Measurements from ENCODE around the gene GNAQ.
A peak's percentile ranks its signal among the peaks of the same experiment; 100 is the strongest.
"Not testable (repeated sequence)": the region's sequence is repeated elsewhere in the genome, so short reads cannot be mapped to it uniquely, and the experiment has no call there.

Gene GNAQ

DNA sequence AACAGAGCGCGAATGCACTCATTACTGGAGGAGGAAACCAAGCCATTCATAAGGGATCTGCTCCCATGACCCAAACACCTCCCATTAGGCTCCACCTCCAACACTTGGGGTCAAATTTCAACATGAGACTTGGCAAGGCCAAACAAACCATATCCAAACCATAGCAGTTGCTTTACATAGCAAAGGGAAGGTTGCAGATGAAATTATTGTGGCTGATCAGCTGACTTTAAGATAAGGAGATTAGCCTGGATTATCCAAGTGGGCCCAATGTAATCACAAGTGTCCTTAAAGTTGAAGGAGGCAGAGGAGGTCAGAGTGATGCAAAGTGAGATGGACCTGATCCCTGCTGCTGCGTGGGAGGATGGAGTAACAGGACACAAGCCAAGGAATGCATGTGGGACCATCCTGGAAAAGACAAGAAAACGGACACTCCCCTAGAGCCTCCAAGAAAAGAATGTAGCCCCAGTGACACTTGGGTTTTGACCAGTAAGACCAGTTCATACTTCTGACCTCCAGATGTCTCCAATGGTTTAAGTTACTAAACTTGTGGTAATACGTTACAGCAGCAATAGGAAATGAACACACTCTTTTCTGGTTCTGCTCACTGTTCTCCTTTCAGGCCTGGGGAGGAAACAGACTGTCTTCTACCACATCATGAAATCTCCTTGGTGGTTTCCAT is 167.3 kb downstream of the GNAQ start:
- Histone ChIP-seq H3K18ac (ENCODE audit: low read depth in 1 of 2, low read length in 2 of 2) (no peak overlapping the region), H3K4me1 (ENCODE audit: control insufficient read depth, insufficient read depth, low read depth, low read length) (peaks cover 2% of the 10 kb centered on the region), H2AFZ (ENCODE audit: low read depth, low read length) (no peak overlapping the region), H3K27me3 (ENCODE audit: control insufficient read depth in 1 of 2, insufficient read depth in 1 of 2, low read length in 2 of 2) (no peaks in the 10 kb centered on the region), H3K9me3 (ENCODE audit: control insufficient read depth, low read length) (no peaks in the 10 kb centered on the region), H3K79me1 (replicated peaks; ENCODE audit: low read length, poor library complexity, severe bottlenecking) (peaks cover 23% of the 10 kb centered on the region), H2BK12ac (ENCODE audit: low read length in 2 of 2) (no peak overlapping the region), H4K91ac (ENCODE audit: low read length) (no peak overlapping the region), H3K23ac (ENCODE audit: low read length in 2 of 2) (no peak overlapping the region), H3K4me2 (ENCODE audit: low read length, poor library complexity, severe bottlenecking) (no peak overlapping the region), H3K4ac (ENCODE audit: low read depth in 1 of 2, low read length in 2 of 2) (no peak overlapping the region), H3K36me3 (ENCODE audit: control insufficient read depth in 1 of 2, insufficient read depth in 2 of 2, low read depth in 1 of 2, low read length in 2 of 2) (peaks cover 0 to 7% of the 10 kb centered on the region in 2 experiments), H2BK120ac (ENCODE audit: low read depth, low read length) (no peak overlapping the region), H3K27ac (ENCODE audit: low read length, poor library complexity, severe bottlenecking) (no peak overlapping the region), H3K4me3 (ENCODE audit: insufficient read depth in 1 of 2, low read depth in 1 of 2, low read length in 2 of 2) (no peak overlapping the region), H4K8ac (ENCODE audit: low read length) (no peak overlapping the region), H3K9ac (ENCODE audit: low read length) (no peak overlapping the region), H2BK15ac (ENCODE audit: low read depth, poor library complexity, severe bottlenecking) (no peak overlapping the region), H2AK5ac (ENCODE audit: low read length, severe bottlenecking) (no peak overlapping the region), H2BK5ac (ENCODE audit: low read depth, low read length, poor library complexity, severe bottlenecking) (no peak overlapping the region), H3K14ac (ENCODE audit: low read length in 2 of 2) (no peak overlapping the region)
- WGBS: 91% methylated on average over 5 of the region's 5 CpGs
- DNase-seq: peak; percentile 50

DNA sequence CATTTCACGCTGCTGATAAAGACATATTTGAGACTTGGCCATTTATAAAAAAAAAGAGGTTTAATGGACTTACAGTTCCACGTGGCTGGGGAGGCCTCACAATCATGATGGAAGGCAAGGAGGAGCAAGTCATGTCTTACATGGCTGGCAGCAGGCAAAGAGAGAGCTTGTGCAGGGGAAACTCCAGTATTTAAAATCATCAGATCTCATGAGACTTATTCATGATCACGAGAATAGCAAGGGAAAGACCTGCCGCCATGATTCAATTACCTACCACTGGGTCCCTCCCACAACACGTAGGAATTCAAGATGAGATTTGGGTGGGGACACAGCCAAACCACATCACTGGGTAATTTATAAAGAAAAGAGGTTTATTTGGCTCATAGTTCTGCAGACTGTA is 168.0 kb downstream of the GNAQ start:
- not testable (repeated sequence) for H3K4me2 ChIP-seq (ENCODE audit: low read length, poor library complexity, severe bottlenecking); H2BK15ac ChIP-seq (ENCODE audit: low read depth, poor library complexity, severe bottlenecking); H3K4me1 ChIP-seq (ENCODE audit: control insufficient read depth, insufficient read depth, low read depth, low read length); H3K4me3 ChIP-seq (ENCODE audit: insufficient read depth in 1 of 2, low read depth in 1 of 2, low read length in 2 of 2); H3K27me3 ChIP-seq (ENCODE audit: control insufficient read depth in 1 of 2, insufficient read depth in 1 of 2, low read length in 2 of 2); H2BK5ac ChIP-seq (ENCODE audit: low read depth, low read length, poor library complexity, severe bottlenecking); H2AFZ ChIP-seq (ENCODE audit: low read depth, low read length); H4K8ac ChIP-seq (ENCODE audit: low read length); H3K36me3 ChIP-seq (ENCODE audit: control insufficient read depth in 1 of 2, insufficient read depth in 2 of 2, low read depth in 1 of 2, low read length in 2 of 2); H3K18ac ChIP-seq (ENCODE audit: low read depth in 1 of 2, low read length in 2 of 2); H3K9ac ChIP-seq (ENCODE audit: low read length); H3K27ac ChIP-seq (ENCODE audit: low read length, poor library complexity, severe bottlenecking); H3K14ac ChIP-seq (ENCODE audit: low read length in 2 of 2); H3K4ac ChIP-seq (ENCODE audit: low read depth in 1 of 2, low read length in 2 of 2); H2AK5ac ChIP-seq (ENCODE audit: low read length, severe bottlenecking); H2BK12ac ChIP-seq (ENCODE audit: low read length in 2 of 2); H3K9me3 ChIP-seq (ENCODE audit: control insufficient read depth, low read length); DNase-seq; H4K91ac ChIP-seq (ENCODE audit: low read length); H3K23ac ChIP-seq (ENCODE audit: low read length in 2 of 2); H2BK120ac ChIP-seq (ENCODE audit: low read depth, low read length)
- 98% methylated on average over 4 of the region's 5 CpGs for WGBS
- peaks cover 24% of the 10 kb centered on the region for H3K79me1 ChIP-seq (replicated peaks; ENCODE audit: low read length, poor library complexity, severe bottlenecking)

GRCh38 chr9:77860953-77861352 is 170.7 kb downstream of the GNAQ start:
- H3K4me3 ChIP-seq (ENCODE audit: insufficient read depth in 1 of 2, low read depth in 1 of 2, low read length in 2 of 2); H2BK12ac ChIP-seq (ENCODE audit: low read length in 2 of 2); H3K14ac ChIP-seq (ENCODE audit: low read length in 2 of 2); H3K4ac ChIP-seq (ENCODE audit: low read depth in 1 of 2, low read length in 2 of 2); H3K18ac ChIP-seq (ENCODE audit: low read depth in 1 of 2, low read length in 2 of 2); H3K4me1 ChIP-seq (ENCODE audit: control insufficient read depth, insufficient read depth, low read depth, low read length); H3K27ac ChIP-seq (ENCODE audit: low read length, poor library complexity, severe bottlenecking); H2BK15ac ChIP-seq (ENCODE audit: low read depth, poor library complexity, severe bottlenecking); H3K9me3 ChIP-seq (ENCODE audit: control insufficient read depth, low read length); H2AK5ac ChIP-seq (ENCODE audit: low read length, severe bottlenecking); H3K4me2 ChIP-seq (ENCODE audit: low read length, poor library complexity, severe bottlenecking); H3K9ac ChIP-seq (ENCODE audit: low read length); H4K91ac ChIP-seq (ENCODE audit: low read length); DNase-seq; H2AFZ ChIP-seq (ENCODE audit: low read depth, low read length); H4K8ac ChIP-seq (ENCODE audit: low read length); H3K23ac ChIP-seq (ENCODE audit: low read length in 2 of 2); H2BK5ac ChIP-seq (ENCODE audit: low read depth, low read length, poor library complexity, severe bottlenecking); H3K27me3 ChIP-seq (ENCODE audit: control insufficient read depth in 1 of 2, insufficient read depth in 1 of 2, low read length in 2 of 2); H2BK120ac ChIP-seq (ENCODE audit: low read depth, low read length); H3K36me3 ChIP-seq (ENCODE audit: control insufficient read depth in 1 of 2, insufficient read depth in 2 of 2, low read depth in 1 of 2, low read length in 2 of 2): not testable (repeated sequence)
- peaks cover 32% of the 10 kb centered on the region for H3K79me1 ChIP-seq (replicated peaks; ENCODE audit: low read length, poor library complexity, severe bottlenecking)
- WGBS: 91% methylated on average over 3 of the region's 3 CpGs

DNA sequence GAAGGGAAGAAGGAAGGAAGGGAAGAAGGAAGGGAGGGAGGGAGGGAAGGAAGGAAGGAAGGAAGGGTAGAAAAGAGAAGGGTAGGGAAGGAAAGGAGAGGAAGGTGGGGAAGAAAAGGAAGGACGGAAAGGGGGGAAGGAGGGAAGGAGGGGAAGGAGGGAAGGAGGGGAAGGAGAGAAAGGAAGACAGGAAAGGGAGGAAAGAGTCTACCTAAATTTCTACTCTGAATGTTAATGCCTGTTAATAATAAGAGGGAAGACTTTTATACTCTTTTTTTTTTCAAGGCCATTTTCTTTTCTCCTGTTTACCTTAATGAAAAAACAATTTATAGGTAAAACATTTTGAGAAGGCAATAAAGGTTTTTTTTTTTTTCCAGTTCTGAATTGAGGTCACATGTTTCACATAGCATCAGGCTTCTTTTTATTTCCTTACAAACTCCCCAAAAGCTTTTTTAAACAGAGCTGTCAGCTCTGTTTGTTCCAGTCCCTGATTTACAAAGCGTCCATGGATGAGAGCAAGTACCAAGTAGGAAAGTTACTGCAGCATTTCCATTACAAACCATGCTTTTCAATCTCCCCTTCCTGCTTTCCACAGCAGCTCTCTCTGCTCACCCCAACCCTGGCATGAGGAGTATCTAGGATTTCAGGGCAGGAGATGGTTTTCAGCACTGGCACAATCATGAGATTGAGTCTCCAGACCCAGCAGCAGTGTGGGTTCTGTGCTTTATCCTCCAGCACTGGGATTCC is 173.9 kb downstream of the GNAQ start:
- Histone ChIP-seq H3K9ac (ENCODE audit: low read length) (no peak overlapping the region), H2BK12ac (ENCODE audit: low read length in 2 of 2) (peak overlapping the region in 1 of 2 experiments; percentile 45), H3K79me1 (replicated peaks; ENCODE audit: low read length, poor library complexity, severe bottlenecking) (peaks cover 29% of the 10 kb centered on the region), H4K8ac (ENCODE audit: low read length) (no peak overlapping the region), H2AK5ac (ENCODE audit: low read length, severe bottlenecking) (no peak overlapping the region), H2BK15ac (ENCODE audit: low read depth, poor library complexity, severe bottlenecking) (no peak overlapping the region), H3K4me3 (ENCODE audit: insufficient read depth in 1 of 2, low read depth in 1 of 2, low read length in 2 of 2) (no peak overlapping the region), H3K23ac (ENCODE audit: low read length in 2 of 2) (no peak overlapping the region), H4K91ac (ENCODE audit: low read length) (no peak overlapping the region), H3K27me3 (ENCODE audit: control insufficient read depth in 1 of 2, insufficient read depth in 1 of 2, low read length in 2 of 2) (no peaks in the 10 kb centered on the region), H3K4ac (ENCODE audit: low read depth in 1 of 2, low read length in 2 of 2) (peak overlapping the region in 1 of 2 experiments; percentile 2), H3K27ac (ENCODE audit: low read length, poor library complexity, severe bottlenecking) (no peak overlapping the region), H3K4me1 (ENCODE audit: control insufficient read depth, insufficient read depth, low read depth, low read length) (peaks cover 2% of the 10 kb centered on the region), H2BK5ac (ENCODE audit: low read depth, low read length, poor library complexity, severe bottlenecking) (no peak overlapping the region), H2AFZ (ENCODE audit: low read depth, low read length) (no peak overlapping the region), H3K18ac (ENCODE audit: low read depth in 1 of 2, low read length in 2 of 2) (peak overlapping the region in 1 of 2 experiments; percentile 58), H3K4me2 (ENCODE audit: low read length, poor library complexity, severe bottlenecking) (no peak overlapping the region), H3K9me3 (ENCODE audit: control insufficient read depth, low read length) (no peaks in the 10 kb centered on the region), H2BK120ac (ENCODE audit: low read depth, low read length) (no peak overlapping the region), H3K36me3 (ENCODE audit: control insufficient read depth in 1 of 2, insufficient read depth in 2 of 2, low read depth in 1 of 2, low read length in 2 of 2) (peaks cover 0 to 3% of the 10 kb centered on the region in 2 experiments), H3K14ac (ENCODE audit: low read length in 2 of 2) (no peak overlapping the region)
- 83% methylated on average over 2 of the region's 2 CpGs for WGBS
- no peak for DNase-seq
